Measurements from ENCODE around the gene ARNT2.
A peak's percentile ranks its signal among the peaks of the same experiment; 100 is the strongest.

DNA sequence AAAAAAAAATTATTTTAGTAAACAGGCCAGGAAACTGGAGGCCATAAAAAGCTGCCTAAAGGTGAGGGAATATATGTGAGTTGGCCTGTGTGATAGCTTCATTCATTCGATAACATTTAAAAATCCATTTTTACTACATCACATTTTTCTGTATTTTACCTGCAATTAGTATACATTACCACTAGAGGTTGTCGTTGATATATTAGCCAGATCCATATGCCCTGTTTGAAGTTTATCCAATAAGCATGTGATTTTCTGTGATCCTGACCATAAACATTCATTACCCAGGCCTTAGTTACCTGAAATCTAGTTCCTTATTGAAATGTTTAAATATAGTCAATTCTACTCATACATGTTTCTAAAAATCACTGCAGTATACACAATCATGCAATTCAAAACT lies 71.4 kb downstream of the ARNT2 start:
- TF ChIP-seq, protein P1, sequence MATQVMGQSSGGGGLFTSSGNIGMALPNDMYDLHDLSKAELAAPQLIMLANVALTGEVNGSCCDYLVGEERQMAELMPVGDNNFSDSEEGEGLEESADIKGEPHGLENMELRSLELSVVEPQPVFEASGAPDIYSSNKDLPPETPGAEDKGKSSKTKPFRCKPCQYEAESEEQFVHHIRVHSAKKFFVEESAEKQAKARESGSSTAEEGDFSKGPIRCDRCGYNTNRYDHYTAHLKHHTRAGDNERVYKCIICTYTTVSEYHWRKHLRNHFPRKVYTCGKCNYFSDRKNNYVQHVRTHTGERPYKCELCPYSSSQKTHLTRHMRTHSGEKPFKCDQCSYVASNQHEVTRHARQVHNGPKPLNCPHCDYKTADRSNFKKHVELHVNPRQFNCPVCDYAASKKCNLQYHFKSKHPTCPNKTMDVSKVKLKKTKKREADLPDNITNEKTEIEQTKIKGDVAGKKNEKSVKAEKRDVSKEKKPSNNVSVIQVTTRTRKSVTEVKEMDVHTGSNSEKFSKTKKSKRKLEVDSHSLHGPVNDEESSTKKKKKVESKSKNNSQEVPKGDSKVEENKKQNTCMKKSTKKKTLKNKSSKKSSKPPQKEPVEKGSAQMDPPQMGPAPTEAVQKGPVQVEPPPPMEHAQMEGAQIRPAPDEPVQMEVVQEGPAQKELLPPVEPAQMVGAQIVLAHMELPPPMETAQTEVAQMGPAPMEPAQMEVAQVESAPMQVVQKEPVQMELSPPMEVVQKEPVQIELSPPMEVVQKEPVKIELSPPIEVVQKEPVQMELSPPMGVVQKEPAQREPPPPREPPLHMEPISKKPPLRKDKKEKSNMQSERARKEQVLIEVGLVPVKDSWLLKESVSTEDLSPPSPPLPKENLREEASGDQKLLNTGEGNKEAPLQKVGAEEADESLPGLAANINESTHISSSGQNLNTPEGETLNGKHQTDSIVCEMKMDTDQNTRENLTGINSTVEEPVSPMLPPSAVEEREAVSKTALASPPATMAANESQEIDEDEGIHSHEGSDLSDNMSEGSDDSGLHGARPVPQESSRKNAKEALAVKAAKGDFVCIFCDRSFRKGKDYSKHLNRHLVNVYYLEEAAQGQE (IDR thresholded peaks at IDR 0.05; ENCODE audit: insufficient read depth in 1 of 2, low read depth in 2 of 2, low read length in 1 of 2): no peak
- TF ChIP-seq, protein P2, sequence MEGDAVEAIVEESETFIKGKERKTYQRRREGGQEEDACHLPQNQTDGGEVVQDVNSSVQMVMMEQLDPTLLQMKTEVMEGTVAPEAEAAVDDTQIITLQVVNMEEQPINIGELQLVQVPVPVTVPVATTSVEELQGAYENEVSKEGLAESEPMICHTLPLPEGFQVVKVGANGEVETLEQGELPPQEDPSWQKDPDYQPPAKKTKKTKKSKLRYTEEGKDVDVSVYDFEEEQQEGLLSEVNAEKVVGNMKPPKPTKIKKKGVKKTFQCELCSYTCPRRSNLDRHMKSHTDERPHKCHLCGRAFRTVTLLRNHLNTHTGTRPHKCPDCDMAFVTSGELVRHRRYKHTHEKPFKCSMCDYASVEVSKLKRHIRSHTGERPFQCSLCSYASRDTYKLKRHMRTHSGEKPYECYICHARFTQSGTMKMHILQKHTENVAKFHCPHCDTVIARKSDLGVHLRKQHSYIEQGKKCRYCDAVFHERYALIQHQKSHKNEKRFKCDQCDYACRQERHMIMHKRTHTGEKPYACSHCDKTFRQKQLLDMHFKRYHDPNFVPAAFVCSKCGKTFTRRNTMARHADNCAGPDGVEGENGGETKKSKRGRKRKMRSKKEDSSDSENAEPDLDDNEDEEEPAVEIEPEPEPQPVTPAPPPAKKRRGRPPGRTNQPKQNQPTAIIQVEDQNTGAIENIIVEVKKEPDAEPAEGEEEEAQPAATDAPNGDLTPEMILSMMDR (IDR thresholded peaks at IDR 0.05): peak; percentile 39; the same call in 1 of the 2 replicates
- no peak for TF ChIP-seq SIN3A (IDR thresholded peaks at IDR 0.05; ENCODE audit: borderline replicate concordance, insufficient read depth, low read depth, low read length)
